Adipocyte (in vitro differentiated cells): ENCODE measurements around the gene MCM6.

ENCODE experiments used
- DNase-seq: peaks from one replicate; pipeline ENCODE4 v3.0.0-alpha.2; 2015; ENCODE audit warnings: low read depth
- H3K27me3 ChIP-seq: replicated peaks from 2 replicates; pipeline ENCODE4 v1.7.0; 2013; ENCODE audit warnings: mild to moderate bottlenecking, low read length, moderate library complexity; ENCODE audit not compliant: control insufficient read depth, insufficient read depth
- H3K36me3 ChIP-seq: 2 replicates; pipeline ENCODE4 v1.7.0; 2013; ENCODE audit warnings: low read length, mild to moderate bottlenecking, moderate library complexity; ENCODE audit not compliant: control insufficient read depth, insufficient read depth, severe bottlenecking
- H3K4me1 ChIP-seq: 2 replicates; pipeline ENCODE4 v1.7.0; 2013; ENCODE audit warnings: mild to moderate bottlenecking, low read length, moderate library complexity; ENCODE audit not compliant: control insufficient read depth, insufficient read depth
- H3K4me3 ChIP-seq: 2 replicates; pipeline ENCODE4 v1.7.0; 2013; ENCODE audit warnings: mild to moderate bottlenecking, low read length, moderate library complexity
- H3K9ac ChIP-seq: 2 replicates; pipeline ENCODE4 v1.7.0; 2013; ENCODE audit warnings: mild to moderate bottlenecking, low read length, moderate library complexity
- H3K9me3 ChIP-seq: 2 replicates; pipeline ENCODE4 v1.7.0; 2013; ENCODE audit warnings: mild to moderate bottlenecking, low read length, moderate library complexity; ENCODE audit not compliant: control insufficient read depth

The MCM6 gene

DNA sequence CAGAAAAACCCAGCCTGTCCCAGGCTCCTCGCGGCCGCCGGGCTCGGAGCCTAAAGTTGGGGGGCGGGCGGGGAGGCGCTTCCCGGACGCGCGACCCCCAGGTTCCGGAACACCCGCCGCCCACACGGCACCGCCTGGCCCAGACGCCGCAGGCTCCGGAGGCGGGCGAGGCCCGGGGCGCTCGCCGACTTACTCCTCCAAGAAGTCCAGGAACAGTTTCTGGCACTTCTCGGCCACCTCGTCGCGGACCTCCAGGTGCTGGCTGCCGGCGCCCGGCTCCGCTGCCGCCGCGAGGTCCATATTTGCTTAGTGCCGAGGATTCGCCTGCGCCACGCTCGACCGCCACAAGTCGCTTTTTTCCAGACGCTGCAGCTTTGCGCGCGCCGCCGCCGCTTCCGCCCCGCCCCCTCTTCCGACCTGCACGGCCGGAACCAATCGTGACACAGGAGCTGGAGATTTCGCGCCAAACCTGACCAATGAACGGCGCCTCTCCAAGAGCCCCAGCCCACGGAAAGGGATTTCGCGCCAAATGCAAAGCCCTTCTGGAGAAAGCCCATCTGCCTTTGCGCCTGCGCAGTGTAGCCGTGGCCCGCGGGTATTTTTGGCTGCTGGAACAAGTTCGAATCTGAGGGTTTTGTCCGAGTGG lies at the start of gene MCM6:
MCM6 (minus strand) TSS at position 378 of the 646 bp plus-strand sequence; CDS start at position 300, 78 bp downstream.
- H3K9me3 ChIP-seq = no peaks in the 10 kb centered on the region
- H3K27me3 ChIP-seq = no peaks in the 10 kb centered on the region
- DNase-seq = peak; percentile 100
- peaks cover 18% of the 10 kb centered on the region for H3K4me1 ChIP-seq
- no peaks in the 10 kb centered on the region for H3K36me3 ChIP-seq
- H3K9ac ChIP-seq = peak within 1 kb of the TSS; percentile 84
- peak within 1 kb of the TSS; percentile 92 for H3K4me3 ChIP-seq

DNA sequence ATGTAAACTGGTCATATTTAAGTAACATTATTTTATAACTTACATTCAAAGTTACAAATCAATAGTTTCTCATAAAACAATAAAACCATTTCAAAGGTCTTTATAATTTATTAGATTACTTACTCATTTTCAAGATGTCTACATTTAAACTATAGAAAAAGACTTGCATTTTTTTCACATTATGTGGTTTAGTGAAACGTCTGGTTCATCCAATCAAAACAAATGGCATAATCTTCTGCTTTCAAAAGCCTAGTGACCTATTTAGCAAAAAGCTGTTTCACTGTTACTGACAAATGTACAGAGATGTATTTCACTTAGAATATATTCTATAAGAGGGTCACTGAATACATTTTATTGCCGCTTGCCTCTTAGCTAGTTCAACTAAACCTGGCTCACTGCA lies 49.3 kb upstream of the MCM6 start:
- Histone ChIP-seq H3K36me3 (peaks cover 39% of the 10 kb centered on the region), H3K9ac (no peak overlapping the region), H3K4me3 (no peak overlapping the region), H3K27me3 (no peaks in the 10 kb centered on the region), H3K9me3 (no peaks in the 10 kb centered on the region), H3K4me1 (no peaks in the 10 kb centered on the region)
- peak; percentile 64 for DNase-seq

DNA sequence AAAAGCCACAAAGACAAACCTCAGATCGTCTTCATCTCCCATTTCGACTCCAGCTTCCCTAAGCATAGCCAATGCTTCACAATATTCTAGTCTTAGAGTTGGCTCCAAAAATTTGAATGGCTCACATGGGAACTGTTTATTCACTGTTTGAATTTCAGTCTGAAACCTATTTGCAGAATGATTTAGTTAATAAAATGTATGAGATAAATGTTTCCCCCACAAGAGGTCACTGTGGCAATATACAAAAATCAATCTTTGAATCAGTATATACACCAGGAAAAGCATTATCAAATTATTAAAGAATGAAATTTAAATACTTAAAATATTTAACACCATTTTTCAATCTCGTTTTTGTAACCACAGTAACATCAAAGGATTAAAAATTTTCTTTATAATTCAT lies 40.0 kb upstream of the MCM6 start:
- Histone ChIP-seq H3K4me3 (no peak overlapping the region), H3K36me3 (peaks cover 32% of the 10 kb centered on the region), H3K4me1 (no peaks in the 10 kb centered on the region), H3K9ac (no peak overlapping the region), H3K27me3 (no peaks in the 10 kb centered on the region), H3K9me3 (no peaks in the 10 kb centered on the region)
- peak; percentile 58 for DNase-seq

DNA sequence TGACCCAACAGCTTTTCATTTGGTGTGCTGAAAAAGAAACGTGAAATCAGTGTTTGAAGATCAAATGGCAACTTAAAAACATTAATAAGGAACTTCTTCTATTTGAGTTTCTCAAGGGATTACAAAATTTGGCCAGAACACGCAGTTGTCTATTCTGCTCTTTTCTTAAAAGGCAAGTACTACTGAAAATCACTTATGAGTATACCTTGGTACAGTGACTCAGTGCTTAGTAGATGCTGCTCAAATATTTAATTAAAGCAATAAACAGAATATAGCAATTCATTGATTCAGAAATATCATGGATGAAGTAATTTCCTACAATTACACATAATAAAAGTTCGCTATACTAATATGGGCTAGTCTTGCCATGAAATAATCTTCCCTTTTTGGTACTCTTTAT lies 38.2 kb upstream of the MCM6 start:
- no peaks in the 10 kb centered on the region for H3K9me3 ChIP-seq

DNA sequence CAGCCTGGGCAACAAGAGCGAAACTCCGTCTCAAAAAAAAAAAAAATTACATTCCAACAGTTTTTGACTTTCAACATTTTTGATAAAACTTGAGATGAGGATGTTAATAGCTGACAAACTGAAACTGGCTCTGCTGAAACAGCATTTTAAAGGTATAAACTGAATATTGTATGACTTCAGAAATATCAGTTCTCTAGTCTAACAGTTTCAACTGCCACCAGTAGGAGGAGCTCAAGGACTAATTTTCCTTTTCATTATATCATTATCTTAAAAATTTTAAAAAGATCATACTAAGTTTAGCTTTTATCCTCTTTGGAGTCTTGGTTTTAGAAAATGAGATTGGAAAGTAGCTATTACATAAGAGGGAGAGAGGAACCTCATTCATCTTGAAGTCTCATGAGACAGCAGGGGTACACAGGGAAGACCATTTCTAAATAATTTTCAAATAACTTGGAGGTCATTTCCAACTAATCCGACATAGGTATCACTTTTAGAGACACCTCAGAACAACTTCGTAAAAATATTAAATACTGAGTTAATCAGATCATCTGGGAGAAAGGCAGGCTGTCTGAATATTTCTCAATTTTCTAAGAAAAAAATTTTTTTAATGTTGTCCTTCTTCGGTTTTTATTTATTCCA lies 37.6 kb upstream of the MCM6 start:
- Histone ChIP-seq H3K4me1 (no peaks in the 10 kb centered on the region), H3K36me3 (peaks cover 41% of the 10 kb centered on the region), H3K4me3 (no peak overlapping the region), H3K9ac (no peak overlapping the region), H3K9me3 (no peaks in the 10 kb centered on the region), H3K27me3 (no peaks in the 10 kb centered on the region)
- DNase-seq = peak; percentile 82

More for the DNA sequence above, 38.2 kb upstream of the MCM6 start:
- H3K27me3 ChIP-seq = no peaks in the 10 kb centered on the region
- DNase-seq = no peak
- no peaks in the 10 kb centered on the region for H3K4me1 ChIP-seq
- H3K9ac ChIP-seq = no peak overlapping the region
- no peak overlapping the region for H3K4me3 ChIP-seq
- H3K36me3 ChIP-seq = peaks cover 38% of the 10 kb centered on the region

DNA sequence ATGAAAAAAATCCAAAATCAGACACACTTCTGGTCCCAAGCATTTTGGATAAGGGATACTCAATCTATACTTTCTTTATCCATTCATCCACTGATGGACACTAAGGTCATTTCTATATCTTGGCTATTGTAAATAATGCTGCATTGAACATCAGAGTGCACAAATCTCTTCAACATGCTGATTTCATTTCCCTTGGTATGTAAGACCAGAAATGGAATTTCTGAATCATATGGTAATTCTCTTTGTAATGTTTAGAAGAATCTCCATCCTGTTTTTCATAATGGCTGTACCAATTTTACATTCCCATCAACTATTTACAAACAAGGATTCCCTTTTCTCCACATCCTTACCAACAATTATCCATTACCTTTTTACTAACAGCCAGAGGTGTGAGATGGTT lies 33.7 kb upstream of the MCM6 start:
- H3K36me3 ChIP-seq = peaks cover 68% of the 10 kb centered on the region
- H3K4me3 ChIP-seq = no peak overlapping the region
- H3K4me1 ChIP-seq = no peaks in the 10 kb centered on the region
- no peak overlapping the region for H3K9ac ChIP-seq
- H3K27me3 ChIP-seq = no peaks in the 10 kb centered on the region
- peak; percentile 83 for DNase-seq
- H3K9me3 ChIP-seq = no peaks in the 10 kb centered on the region

DNA sequence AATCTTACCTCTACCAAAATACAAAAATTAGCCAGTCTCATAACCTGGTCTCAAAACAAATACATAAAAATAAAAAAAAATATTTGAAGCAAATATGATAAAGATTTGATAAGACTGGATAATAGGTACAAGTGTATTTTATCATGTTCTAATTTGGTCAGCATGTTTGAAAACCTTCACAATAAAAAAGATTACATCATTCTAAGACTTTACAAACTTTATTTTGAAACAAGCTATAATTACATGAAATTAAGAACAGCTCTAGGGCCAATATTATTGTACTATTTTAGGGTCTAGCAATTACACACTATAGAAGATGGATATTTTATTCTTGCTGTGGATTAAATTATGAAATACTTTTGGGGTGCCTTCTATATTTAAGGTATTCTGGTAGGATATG lies 29.4 kb upstream of the MCM6 start:
- Histone ChIP-seq H3K36me3 (peaks cover 50% of the 10 kb centered on the region), H3K4me3 (no peak overlapping the region), H3K27me3 (no peaks in the 10 kb centered on the region), H3K9ac (no peak overlapping the region), H3K4me1 (peaks cover 14% of the 10 kb centered on the region), H3K9me3 (no peaks in the 10 kb centered on the region)
- no peak for DNase-seq

DNA sequence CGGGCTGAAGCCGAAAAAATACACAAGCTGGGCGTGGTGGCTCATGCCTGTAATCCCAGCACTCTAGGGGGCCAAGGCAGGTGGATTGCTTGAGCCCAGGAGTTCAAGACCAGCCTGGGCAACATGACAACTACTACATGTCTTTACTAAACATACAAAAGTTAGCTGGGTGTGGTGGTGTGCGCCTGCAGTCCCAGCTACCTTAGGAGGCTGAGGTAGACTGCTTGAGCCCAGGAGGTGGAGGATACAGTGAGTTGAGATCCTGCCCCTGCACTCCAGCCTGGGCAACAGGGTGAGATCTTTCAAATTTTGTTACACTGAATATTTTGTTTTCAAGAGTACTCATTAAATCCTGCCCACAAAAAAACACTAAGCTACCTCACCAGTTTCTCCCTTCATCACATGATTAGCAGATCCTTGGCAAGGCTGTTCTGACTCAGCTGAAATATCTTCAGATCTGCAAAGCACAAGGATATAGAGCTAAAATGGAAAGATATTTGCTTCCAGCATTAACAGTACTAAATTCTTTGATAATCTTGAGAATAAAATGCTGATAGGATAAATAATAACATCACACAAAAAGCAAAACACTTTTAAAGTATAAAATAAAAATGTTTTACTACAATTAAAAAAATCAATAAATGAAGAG lies 28.2 kb upstream of the MCM6 start:
- Histone ChIP-seq H3K27me3 (no peaks in the 10 kb centered on the region), H3K4me3 (no peak overlapping the region)

DNA sequence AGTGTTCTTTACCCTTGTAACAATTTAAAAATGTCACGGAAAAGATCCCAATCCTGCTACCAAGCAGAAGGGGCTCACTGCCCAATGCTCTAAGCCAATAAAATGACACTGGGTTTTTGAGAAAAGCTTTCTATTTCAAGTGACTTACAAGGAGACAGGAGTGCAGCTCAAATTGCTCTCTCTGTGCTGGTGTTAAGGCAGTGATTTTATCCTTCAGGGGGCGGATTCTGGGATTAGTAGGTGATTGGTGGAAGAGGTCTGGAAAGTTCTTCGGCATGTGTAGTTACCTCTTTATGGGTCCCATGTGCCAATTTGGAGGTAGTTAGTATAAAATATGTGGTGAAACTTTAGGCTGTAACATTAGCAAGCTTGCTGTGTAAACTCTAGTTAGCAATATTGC lies 27.4 kb upstream of the MCM6 start:
- no peak for DNase-seq
- Histone ChIP-seq H3K4me3 (no peak overlapping the region), H3K9me3 (no peaks in the 10 kb centered on the region), H3K36me3 (peaks cover 34% of the 10 kb centered on the region), H3K4me1 (peaks cover 14% of the 10 kb centered on the region), H3K9ac (no peak overlapping the region), H3K27me3 (no peaks in the 10 kb centered on the region)

More for the DNA sequence above, 28.2 kb upstream of the MCM6 start:
- DNase-seq = peak; percentile 68
- Histone ChIP-seq H3K9ac (no peak overlapping the region), H3K36me3 (peaks cover 38% of the 10 kb centered on the region), H3K9me3 (no peaks in the 10 kb centered on the region), H3K4me1 (peaks cover 14% of the 10 kb centered on the region)

DNA sequence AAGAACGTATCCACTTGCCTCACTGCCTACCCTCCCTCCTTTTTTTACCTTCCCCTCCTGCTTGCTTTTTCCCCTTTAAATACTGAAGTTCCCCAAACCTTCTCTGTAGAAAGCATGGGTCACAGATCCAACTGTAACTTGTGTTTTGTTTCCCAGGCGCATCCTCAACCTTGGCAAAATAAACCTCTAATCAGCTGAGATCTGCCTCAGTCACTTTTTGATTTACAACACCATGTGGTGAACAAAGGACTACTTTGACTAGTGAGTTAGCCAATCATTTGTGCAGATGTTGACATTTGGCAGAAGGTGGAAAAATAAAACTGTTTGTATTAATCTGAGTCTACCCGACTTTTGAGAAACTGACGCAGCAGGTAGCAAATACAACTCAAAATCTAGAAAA lies 23.3 kb upstream of the MCM6 start:
- no peak for DNase-seq

DNA sequence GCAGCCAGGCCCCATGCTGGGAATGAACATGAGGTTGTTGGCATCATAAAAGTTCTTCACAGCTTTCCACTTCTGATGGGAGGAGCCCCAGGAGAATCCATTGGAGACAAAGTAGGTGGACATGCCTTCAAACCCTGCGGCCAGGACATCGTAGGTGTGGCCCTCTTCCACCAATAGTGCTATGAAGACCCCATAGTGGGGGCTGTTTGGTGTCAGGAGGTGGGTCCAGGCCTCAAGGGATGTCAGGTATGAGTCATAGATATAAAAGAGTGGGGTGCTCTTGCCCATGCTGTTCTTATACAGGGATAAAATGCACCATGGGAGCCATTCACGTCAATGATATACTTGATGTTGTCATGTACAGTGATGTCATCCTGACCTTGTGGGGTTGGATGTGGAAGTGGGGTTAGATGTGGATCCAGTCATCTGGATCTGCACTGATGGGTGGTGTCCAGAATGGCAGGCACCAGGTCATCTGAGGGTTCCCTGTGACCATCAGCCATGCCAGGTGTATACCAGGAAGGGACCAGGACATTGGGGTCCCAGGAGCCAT lies 22.1 kb upstream of the MCM6 start:
- DNase-seq = no peak
- Histone ChIP-seq H3K4me1 (no peaks in the 10 kb centered on the region), H3K36me3 (no peaks in the 10 kb centered on the region)

More for the DNA sequence above, 23.3 kb upstream of the MCM6 start:
- Histone ChIP-seq H3K9me3 (no peaks in the 10 kb centered on the region), H3K36me3 (peaks cover 3% of the 10 kb centered on the region), H3K4me3 (no peak overlapping the region), H3K4me1 (peaks cover 10% of the 10 kb centered on the region), H3K27me3 (no peaks in the 10 kb centered on the region), H3K9ac (no peak overlapping the region)

More for the DNA sequence above, 22.1 kb upstream of the MCM6 start:
- no peaks in the 10 kb centered on the region for H3K27me3 ChIP-seq
- H3K4me3 ChIP-seq = no peak overlapping the region
- H3K9ac ChIP-seq = no peak overlapping the region
- no peaks in the 10 kb centered on the region for H3K9me3 ChIP-seq
